K562 (cell line): ENCODE results near the gene UBN1. TPM values are rescaled to one million over a fixed set of nuclear protein-coding genes. Genes with fewer than 3 reads are reported as not detected.

Experiments
- ESRRB ChIP-seq: fragments of 250-450 bp; sonication (Bioruptor Pico); IDR thresholded peaks from 2 replicates; pipeline ENCODE4 v1.5.0; 2020; ENCODE audit warnings: mild to moderate bottlenecking, moderate library complexity, borderline replicate concordance
- MAZ ChIP-seq, 2 experiments: fragments of 450-650 bp in 1 of 2; sonication (generic) in 1 of 2; formaldehyde crosslinking; IDR thresholded peaks in 1 of 2; conservative IDR thresholded peaks in 1 of 2; 2 replicates each; pipeline versions ENCODE4 v1.4.0 to v1.5.0; 2020; ENCODE audit warnings: mild to moderate bottlenecking in 1 of 2, missing genetic modification reagents in 1 of 2
- NFE2 ChIP-seq: IDR thresholded peaks from 2 replicates; pipeline ENCODE4 v1.6.1; 2014; ENCODE audit warnings: antibody characterized with exemption, low read depth
- PCBP1 ChIP-seq: fragments of 200-400 bp; formaldehyde crosslinking; IDR thresholded peaks from 2 replicates; pipeline ENCODE4 v1.6.1; 2018; ENCODE audit warnings: mild to moderate bottlenecking, low read depth, low read length; ENCODE audit not compliant: poor library complexity, severe bottlenecking
- PCBP2 ChIP-seq: fragments of 200-400 bp; formaldehyde crosslinking; IDR thresholded peaks from 2 replicates; pipeline ENCODE4 v1.6.1; 2018; ENCODE audit warnings: low read length, low read depth, mild to moderate bottlenecking, moderate library complexity; ENCODE audit not compliant: poor library complexity, severe bottlenecking
- TEAD1 ChIP-seq, 2 experiments: fragments of 450-650 bp in 1 of 2; sonication (generic) in 1 of 2; formaldehyde crosslinking; IDR thresholded peaks; 2 replicates each; pipeline versions ENCODE4 v1.4.0 to v1.8.0; 2020 to 2022; ENCODE audit warnings: mild to moderate bottlenecking in 2 of 2, missing genetic modification reagents in 1 of 2
- ZBTB1 ChIP-seq: sonication (generic); formaldehyde crosslinking; IDR thresholded peaks from 2 replicates; pipeline ENCODE4 v1.8.1; 2023; ENCODE audit warnings: missing genetic modification reagents, low read depth, mild to moderate bottlenecking, borderline replicate concordance
- ZC3H4 ChIP-seq: sonication (generic); formaldehyde crosslinking; IDR thresholded peaks from 2 replicates; pipeline ENCODE4 v1.9.0; 2021; ENCODE audit warnings: missing genetic modification reagents, borderline replicate concordance
- polyA plus RNA-seq, 8 experiments: library from polyadenylated mRNA; depleted of rRNA in 4 of 8; stranded (reverse) in 5 of 8; unstranded in 3 of 8; fragments of >200 nt; fragmentation: Nextera tagmentation in 2 of 8; fragmentation: Illumina TruSeq in 1 of 8; extraction: Ambion mirVana in 2 of 8; extraction: Trizol in 1 of 8; gene quantifications; 2 replicates each; pipeline versions ENCODE4 v1.2.1 to v1.2.3, GENCODE V29; 2011 to 2014; ENCODE audit warnings: inconsistent platforms in 1 of 8, missing spikeins in 1 of 8
- total RNA-seq, 7 experiments: library from RNA; depleted of rRNA in 6 of 7; stranded (reverse); fragments of >200 nt in 6 of 7; fragmentation: Illumina TruSeq in 2 of 7; extraction: Trizol in 2 of 7; gene quantifications; 2 replicates each; pipeline versions ENCODE4 v1.2.1 to v1.2.3, GENCODE V29; 2011 to 2021; ENCODE audit warnings: low replicate concordance in 1 of 7
- TF ChIP-seq, protein P1 (sequence below), 2 experiments: fragments of 450-650 bp; IDR thresholded peaks; 2 replicates each; pipeline ENCODE4 v1.6.1; 2016; ENCODE audit warnings: mild to moderate bottlenecking in 2 of 2, borderline replicate concordance in 1 of 2, low read depth in 1 of 2, moderate library complexity in 1 of 2
- TF ChIP-seq, protein P2 (sequence below): fragments of 200-800 bp; sonication (Bioruptor generic); IDR thresholded peaks from 2 replicates; pipeline ENCODE4 v1.6.1; 2017; ENCODE audit warnings: missing genetic modification characterization, missing compliant biosample characterization

Gene UBN1
- total and polyA plus RNA-seq, 9 of the 15 experiments (the other 6 are each of a cell fraction or from before 2014, with no cell fraction given) = 1.5 to 45.7 (median 20.6) TPM

DNA sequence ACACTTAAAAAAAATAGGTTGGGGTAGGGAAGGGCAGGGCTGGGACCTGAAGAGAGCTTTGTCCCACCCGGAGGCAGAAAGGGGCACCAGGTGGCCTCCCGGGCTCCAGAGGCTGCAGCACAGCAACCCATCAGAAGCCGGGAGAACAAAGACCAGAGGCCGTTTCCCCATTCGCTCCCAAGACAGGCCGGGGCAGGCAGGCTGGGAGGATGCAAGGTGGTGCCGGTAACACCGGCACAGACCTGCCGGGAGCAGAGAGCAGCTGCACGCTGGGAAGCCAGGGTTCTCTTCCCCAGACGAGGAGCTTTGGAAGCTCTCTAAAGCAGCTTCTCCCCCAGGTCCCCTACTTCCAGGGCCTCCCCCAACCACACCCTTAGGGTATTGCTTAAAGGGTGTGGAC lies 84.1 kb downstream of the UBN1 start (continued):
- TF ChIP-seq, protein P1, sequence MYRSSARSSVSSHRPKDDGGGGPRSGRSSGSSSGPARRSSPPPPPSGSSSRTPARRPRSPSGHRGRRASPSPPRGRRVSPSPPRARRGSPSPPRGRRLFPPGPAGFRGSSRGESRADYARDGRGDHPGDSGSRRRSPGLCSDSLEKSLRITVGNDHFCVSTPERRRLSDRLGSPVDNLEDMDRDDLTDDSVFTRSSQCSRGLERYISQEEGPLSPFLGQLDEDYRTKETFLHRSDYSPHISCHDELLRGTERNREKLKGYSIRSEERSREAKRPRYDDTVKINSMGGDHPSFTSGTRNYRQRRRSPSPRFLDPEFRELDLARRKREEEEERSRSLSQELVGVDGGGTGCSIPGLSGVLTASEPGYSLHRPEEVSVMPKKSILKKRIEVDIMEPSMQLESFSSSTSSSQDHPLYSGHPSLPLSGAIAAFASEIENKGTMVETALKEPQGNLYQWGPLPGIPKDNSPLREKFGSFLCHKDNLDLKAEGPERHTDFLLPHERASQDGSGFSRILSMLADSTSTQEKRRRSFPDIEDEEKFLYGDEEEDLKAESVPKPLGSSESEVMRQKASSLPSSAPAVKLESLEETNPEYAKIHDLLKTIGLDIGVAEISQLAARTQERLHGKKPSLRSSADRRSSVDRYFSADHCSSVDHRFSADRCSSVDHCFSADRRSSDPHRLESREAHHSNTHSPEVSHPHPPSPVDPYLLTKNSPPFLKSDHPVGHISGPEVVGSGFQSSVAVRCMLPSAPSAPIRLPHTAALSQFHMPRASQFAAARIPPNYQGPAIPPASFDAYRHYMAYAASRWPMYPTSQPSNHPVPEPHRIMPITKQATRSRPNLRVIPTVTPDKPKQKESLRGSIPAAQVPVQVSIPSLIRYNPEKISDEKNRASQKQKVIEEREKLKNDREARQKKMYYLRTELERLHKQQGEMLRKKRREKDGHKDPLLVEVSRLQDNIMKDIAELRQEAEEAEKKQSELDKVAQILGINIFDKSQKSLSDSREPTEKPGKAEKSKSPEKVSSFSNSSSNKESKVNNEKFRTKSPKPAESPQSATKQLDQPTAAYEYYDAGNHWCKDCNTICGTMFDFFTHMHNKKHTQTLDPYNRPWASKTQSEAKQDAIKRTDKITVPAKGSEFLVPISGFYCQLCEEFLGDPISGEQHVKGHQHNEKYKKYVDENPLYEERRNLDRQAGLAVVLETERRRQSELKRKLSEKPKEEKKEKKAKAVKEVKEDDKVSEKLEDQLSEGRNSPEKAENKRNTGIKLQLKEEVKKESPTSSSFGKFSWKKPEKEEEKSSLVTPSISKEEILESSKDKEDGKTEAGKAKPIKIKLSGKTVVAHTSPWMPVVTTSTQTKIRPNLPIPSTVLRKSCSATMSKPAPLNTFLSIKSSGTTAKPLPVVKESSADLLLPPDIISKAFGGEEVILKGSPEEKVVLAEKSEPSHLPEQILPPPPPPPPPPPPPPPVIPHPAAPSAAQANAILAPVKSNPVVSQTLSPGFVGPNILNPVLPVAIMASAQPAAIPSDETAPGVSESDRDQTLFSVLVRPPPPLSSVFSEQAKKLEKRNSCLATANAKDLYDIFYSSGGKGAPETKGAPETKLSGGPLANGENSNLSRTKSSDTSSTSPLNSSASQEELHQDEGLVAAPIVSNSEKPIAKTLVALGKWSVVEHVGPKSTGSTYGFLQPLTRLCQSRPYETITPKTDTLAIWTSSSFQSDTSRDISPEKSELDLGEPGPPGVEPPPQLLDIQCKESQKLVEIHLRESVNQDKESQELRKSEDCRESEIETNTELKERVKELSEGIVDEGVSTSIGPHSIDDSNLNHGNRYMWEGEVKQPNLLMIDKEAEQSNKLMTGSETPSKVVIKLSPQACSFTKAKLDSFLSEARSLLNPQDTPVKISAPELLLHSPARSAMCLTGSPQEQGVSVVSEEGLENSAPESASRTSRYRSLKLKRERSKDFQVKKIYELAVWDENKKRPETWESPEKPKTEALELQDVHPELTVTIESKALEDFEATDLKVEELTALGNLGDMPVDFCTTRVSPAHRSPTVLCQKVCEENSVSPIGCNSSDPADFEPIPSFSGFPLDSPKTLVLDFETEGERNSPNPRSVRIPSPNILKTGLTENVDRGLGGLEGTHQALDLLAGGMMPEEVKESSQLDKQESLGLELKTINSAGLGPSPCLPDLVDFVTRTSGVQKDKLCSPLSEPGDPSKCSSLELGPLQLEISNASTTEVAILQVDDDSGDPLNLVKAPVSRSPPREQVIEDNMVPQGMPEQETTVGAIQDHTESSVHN (IDR thresholded peaks at IDR 0.05; ENCODE audit: borderline replicate concordance in 1 of 2, low read depth in 1 of 2) = no peak
- TF ChIP-seq ZBTB1 (no peak), NFE2 (no peak), MAZ (CRISPR knock-in tag; conservative IDR thresholded peaks at IDR 0.05 in 1 of 2, IDR thresholded peaks at IDR 0.05 in 1 of 2) (no peak), ESRRB (CRISPR knock-in tag) (no peak), TEAD1 (CRISPR knock-in tag; IDR thresholded peaks at IDR 0.05) (no peak), PCBP1 (no peak), ZC3H4 (no peak), PCBP2 (no peak)
- TF ChIP-seq, protein P2, sequence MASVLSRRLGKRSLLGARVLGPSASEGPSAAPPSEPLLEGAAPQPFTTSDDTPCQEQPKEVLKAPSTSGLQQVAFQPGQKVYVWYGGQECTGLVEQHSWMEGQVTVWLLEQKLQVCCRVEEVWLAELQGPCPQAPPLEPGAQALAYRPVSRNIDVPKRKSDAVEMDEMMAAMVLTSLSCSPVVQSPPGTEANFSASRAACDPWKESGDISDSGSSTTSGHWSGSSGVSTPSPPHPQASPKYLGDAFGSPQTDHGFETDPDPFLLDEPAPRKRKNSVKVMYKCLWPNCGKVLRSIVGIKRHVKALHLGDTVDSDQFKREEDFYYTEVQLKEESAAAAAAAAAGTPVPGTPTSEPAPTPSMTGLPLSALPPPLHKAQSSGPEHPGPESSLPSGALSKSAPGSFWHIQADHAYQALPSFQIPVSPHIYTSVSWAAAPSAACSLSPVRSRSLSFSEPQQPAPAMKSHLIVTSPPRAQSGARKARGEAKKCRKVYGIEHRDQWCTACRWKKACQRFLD (CRISPR knock-in tag) = no peak
